T-helper 2 cell (primary cell): ENCODE data around the gene ALX3.
"Not testable (repeated sequence)": the region's sequence is repeated elsewhere in the genome, so short reads cannot be mapped to it uniquely, and the experiment has no call there.

Experiments
- DNase-seq, 5 experiments: peaks; one replicate each; pipeline versions ENCODE4 v3.0.0 to v3.0.0-alpha.2; 2012 to 2022

The ALX3 gene

GRCh38 chr1:110088739-110089316, 18.4 kb upstream of the ALX3 start:
- no peak for DNase-seq

DNA sequence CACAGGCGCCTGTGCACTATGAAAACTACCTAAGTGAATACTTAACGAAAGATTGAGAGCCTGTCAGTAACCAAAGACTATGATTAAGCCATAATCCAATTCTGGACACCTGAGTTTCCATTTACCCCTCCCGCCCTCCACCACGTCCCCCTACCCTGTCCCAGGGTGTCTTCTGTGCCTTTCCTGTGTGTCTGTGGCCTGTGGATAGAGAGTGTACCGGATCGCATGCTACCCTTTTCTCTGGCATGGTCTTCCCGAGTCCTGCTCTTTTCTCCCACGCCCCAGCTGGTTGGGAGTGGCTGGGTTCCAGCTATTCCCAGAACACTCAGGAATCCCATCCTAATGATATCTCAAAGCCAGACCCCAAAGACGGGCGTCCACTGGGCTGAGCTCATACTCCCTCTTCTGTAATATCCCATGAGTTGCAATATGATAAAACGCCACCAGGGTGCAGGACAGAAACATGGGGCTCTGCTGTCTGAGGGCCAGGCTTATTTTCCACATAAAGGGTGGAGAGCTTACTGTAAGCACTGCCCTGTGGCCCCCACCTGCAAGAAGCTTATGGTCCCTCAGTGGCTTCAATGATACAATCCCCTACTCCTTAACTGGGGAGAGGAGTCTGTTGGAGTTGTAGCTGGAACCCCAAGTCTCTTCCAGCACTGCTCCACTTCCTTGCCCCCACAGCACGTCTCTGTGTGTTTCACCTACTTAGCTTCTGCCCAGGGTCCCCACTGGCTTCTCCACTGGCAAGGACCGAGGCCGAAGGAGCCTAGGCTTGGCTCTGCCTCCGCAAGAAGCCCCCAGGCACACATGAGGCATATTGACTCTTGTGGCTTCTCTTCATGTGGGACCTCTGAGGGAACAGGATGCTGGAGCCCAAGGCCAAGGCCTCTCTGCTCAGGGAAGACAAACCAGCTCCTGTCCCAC, 17.6 kb upstream of the ALX3 start:
- DNase-seq, result peak in 2 of 5 experiments; percentile 14 to 54

GRCh38 chr1:110086961-110087360, 16.5 kb upstream of the ALX3 start:
- DNase-seq, result no peak

- DNase-seq, result no peak
Measured at GRCh38 chr1:110085671-110086070, 15.2 kb upstream of the ALX3 start.

DNA sequence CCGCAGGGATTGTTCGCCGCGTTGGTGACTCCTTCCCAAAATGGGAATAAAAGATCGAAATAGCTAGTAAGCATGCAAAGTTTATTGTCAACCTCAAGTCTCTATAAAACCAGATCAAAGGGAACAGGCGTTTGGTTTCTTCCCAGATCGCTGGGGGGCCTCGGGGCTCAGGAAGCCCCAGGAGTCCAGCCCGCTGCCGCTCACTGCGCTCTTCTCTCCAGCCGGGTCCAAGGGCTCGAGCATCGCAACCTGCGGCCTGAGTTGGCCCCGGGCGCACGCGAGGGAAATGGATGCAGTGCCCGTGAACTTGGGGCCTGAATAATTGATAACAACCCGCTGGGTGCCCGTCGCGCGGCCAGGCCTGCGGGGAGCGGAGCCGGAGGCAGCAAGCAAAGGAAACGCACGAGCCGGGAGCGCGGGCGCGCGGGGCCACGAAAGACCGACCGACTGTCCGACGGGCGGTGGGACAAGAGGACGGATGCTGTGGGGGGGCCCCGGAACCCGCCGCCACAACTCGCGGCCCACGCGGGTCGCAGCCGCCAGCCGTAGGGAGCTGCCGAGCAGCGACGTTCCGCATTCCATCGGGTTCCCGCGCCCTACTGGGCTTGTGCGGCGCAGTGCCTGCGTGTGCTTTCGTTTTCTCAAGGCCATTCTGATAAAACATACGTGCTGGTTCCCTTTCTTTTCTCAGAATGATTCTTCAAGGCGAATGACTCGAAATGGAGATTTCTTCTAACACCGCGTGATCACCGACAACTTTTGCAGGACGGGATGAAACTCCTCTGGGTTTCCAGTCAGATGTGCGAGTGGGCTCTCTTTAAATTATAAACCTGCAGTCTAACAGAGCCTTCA, 14.0 kb upstream of the ALX3 start:
- DNase-seq, result peak in 1 of 5 experiments; percentile 59

DNA sequence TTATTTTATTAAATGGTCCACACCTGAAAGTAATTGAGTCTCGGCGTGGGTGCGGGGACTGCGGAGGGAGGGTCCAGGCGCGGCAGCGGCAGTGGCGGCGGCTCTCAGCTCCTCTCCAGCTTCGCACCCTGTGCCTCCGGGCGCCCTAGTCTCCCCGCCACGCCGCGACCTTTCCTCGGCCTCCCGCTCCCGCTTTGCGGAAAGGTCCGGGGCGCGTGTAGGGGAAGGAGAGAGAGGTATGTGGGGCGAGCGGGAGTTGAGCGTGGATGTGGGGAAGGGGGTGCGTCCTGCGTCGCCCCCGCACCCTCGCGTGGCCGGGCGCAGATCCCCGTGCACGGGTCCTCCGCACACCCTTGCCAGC, 13.4 kb upstream of the ALX3 start:
- DNase-seq, result peak in 1 of 5 experiments; percentile 7

- peak in 1 of 5 experiments; percentile 19 for DNase-seq
Measured at GRCh38 chr1:110083061-110083865, 12.8 kb upstream of the ALX3 start.

- no peak for DNase-seq
Measured at GRCh38 chr1:110082477-110082876, 12.0 kb upstream of the ALX3 start.

DNA sequence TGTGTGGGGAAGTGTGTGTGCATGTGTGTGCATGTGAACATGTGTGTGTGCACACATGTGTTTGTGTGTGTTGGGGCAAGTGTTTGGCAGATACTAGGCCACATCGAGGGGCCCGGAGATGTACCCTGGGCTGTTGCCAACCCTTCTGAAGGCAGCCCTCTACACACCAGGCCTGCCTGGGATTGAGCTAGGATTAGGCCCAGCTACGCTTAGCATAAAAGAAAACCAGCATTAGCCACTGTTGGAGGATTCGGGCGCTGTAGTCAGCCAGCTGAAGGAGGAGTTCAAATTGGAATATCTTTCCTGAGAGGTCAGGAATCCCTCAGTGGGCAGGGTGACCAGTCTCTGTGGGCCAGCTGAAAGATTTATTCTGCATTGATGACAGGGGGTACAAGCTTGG, 10.6 kb upstream of the ALX3 start:
- DNase-seq, result no peak

- not testable (repeated sequence) for DNase-seq
Measured at GRCh38 chr1:110079995-110080394, 9.5 kb upstream of the ALX3 start.

GRCh38 chr1:110076789-110077500, 6.5 kb upstream of the ALX3 start:
- DNase-seq, result no peak

- no peak for DNase-seq
Measured at GRCh38 chr1:110074166-110074565, 3.7 kb upstream of the ALX3 start.

- no peak for DNase-seq
Measured at GRCh38 chr1:110070282-110070669, 196 bp downstream of the ALX3 start.

DNA sequence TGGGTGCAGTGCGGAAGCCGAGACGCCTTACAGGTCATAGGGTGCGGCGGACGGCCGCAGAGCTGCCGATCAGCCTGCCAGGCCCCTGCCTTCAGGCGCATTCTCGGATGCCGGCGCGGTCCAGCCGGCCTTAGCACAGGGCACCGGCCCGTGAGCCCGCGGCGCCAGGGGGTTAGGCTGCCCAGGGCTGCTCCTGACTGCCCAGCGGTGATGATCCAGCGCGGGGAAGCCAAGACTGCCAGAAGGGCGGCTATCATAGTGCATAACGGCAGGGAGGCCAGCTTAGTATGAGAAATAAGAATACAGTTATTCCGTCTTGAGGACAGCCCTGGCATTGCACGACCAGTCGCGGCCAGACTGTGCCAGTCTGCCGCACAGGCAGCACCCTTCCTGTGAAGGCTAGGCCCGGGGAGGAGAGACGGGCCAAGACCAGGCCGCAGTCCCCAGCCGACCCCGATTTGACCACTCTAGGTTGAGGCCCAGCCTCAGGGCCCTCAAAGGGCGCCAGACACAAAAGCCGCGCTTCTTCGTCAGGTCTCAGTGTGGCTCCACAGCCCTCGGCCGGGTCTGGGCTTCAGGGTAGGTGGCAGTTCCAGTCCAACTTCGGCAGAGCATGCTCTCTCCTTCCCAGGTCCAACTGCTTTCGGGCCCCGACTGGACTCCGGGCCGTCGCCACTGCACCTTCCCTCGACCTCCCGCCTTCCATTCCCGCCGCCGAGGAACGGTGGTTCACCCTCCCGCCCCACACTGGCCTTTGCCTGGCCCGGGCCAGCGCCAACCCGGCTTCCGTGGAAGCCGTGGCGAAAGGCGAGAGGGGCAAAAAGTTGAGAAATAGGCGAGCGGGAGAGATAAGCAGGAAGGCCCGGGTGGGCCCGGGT, 829 bp downstream of the ALX3 start:
- no peak for DNase-seq

DNA sequence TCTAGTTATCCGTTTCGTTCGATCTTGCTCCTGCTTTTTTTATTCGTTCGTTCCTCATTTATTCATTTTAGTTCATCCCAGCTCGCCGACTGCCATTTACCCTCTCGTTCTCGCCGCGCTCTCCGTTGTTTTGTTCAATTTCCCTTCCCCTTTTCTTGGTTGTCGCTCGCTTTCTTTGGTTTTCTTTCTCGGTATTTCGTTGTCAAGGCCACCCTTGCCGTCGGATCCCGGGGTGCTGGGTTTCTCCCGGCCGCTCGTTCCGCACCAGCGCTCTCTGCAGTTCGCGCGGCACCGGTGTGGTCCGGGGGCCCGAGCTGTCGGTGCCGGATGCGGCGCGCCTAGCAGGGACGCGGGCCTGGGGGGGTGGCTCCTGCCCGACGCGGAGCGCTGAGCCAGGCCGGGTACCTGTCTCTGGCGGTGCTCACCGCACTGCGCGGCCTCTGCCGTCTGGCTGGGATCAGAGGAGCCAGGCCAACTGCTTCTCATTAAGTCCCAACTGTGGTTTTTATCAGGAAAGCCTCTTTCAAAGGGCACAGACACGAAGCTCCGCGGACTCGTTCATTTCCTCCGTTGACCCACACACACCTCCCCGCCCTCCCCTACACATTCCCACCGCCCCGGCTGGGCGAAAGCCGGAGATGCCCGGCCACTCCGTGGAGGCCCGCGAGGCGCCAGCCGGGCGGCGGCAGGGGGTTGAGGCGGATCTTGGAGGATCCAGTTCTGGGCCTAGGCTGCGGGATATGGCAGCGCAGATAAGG, 1.6 kb downstream of the ALX3 start:
- peak in 1 of 5 experiments; percentile 34 for DNase-seq

DNA sequence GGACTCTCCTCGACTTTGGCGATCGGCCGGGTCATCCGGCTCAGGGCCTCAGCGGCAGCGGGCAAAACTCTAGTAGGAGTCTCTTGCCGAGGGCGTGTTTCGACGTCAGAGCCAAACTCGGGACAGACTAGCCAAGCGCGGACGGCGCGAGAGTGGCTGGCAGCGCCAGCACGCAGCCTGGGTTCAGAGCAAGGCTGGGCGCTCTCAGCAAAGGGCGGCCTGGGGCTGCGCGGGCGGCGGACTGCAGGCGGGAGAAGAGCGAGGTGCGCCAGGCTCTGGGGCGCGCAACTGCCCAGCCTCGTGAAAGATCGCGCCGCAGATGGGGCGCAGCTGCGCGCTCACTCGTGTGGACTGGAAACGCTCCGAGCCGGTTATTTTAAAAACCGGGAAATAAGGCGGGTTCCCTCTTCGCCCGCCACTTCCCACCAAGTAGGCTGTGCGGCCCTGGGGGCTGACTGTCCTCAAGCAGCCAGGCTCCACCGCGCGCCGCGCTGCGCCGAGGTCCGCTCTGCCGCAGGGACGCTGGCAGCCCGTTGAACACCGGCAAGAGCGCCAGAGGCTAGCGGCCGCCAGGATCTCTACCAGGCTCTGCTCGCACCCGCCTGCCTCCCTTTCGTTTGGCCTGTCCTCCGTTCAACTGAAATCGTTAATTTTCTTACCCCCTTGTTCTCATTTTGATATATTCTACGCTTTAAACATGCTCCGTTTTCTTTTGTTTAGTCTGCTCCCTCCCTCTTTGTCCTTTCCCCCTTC, 2.4 kb downstream of the ALX3 start:
- peak in 1 of 5 experiments; percentile 22 for DNase-seq

DNA sequence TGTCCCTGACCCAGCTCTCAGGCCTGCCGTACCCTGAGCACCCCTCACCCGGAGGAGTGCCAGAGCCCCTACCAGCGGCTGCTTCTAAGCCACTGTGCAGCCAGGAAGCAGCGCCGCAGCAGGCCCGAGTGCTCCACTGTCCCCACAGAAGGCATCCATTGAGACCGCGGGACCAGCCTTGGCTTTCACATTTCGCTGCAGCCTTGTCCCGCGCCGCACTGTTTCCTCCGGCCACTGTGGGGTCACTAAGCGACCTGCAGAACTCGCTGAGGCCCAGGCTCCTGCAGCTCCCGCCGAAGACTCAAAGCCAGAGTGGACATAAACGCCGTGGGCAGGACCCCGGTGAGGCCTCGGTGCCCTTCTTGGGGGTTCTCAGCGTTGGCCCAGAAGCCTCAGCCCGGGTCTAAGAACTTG, 3.0 kb downstream of the ALX3 start:
- no peak for DNase-seq

DNA sequence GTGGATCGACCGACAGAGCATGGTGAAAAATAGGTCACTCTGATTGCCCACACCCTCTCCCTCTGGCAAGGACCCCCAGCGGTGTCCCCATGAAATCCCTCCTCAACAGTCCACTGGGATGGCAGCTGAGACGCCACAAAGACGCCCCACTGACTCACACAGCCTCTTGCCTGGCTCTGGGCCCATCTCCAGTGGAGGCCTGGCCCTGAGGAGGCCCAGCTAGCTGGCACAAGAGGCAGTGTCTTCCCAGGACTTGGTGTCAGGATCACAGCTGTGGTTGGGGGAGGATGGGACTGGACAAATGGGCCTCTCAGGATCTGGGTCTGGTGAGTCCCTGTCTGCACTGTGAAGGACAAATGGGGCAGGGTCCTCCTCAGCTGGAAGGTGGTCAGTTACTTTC, 4.6 kb downstream of the ALX3 start:
- DNase-seq, result no peak
